Right atrium auricular region (tissue), 2 donors: ENCODE results near the gene AHNAK2. TPM values are rescaled to one million over a fixed set of nuclear protein-coding genes. Genes with fewer than 3 reads are reported as not detected.

Experiments used
- DNase-seq: peaks from one replicate; pipeline ENCODE4 v3.0.0-alpha.2; 2019; ENCODE audit warnings: low spot score
- H3K27ac ChIP-seq, 2 donors: fragments of 200-600 bp; sonication (generic); 1 replicate in 1 of 2; 2 replicates in 1 of 2; pipeline ENCODE4 v1.5.1; 2016 to 2019
- H3K27me3 ChIP-seq, 2 donors: fragments of 200-600 bp; sonication (generic); one replicate each; pipeline versions ENCODE4 v1.5.1 to v1.6.0; 2017 to 2019
- H3K36me3 ChIP-seq: fragments of 200-600 bp; sonication (generic); one replicate; pipeline ENCODE4 v1.5.1; 2016
- H3K4me1 ChIP-seq, 2 donors: fragments of 200-600 bp; sonication (generic); one replicate each; pipeline versions ENCODE4 v1.5.1 to v1.6.0; 2017 to 2019
- H3K4me3 ChIP-seq, 2 donors: fragments of 200-600 bp; sonication (generic); 1 replicate in 1 of 2; 2 replicates in 1 of 2; pipeline ENCODE4 v1.5.1; 2017 to 2019; ENCODE audit warnings: mild to moderate bottlenecking in 1 of 2, moderate library complexity in 1 of 2
- H3K9me3 ChIP-seq, 2 donors: fragments of 200-600 bp; sonication (generic); one replicate each; pipeline ENCODE4 v1.5.1; 2019
- CTCF ChIP-seq, 2 donors: fragments of 200-600 bp; sonication (generic); IDR thresholded peaks; one replicate each; pipeline ENCODE4 v1.5.1; 2019; ENCODE audit warnings: antibody characterized with exemption in 2 of 2
- total RNA-seq, 2 donors: library from RNA; depleted of rRNA; stranded (reverse); fragments of >200 nt; gene quantifications; one replicate each; pipeline ENCODE4 v1.1.0, GENCODE V29; 2016

The AHNAK2 gene
- total RNA-seq, 2 donors from 2014 or later, result 5.7 to 11.8 TPM

- no peak for TF ChIP-seq CTCF (IDR thresholded peaks at IDR 0.05)
- no peak for DNase-seq
- H3K27ac ChIP-seq, result no peak overlapping the region
- no peaks in the 10 kb centered on the region for H3K36me3 ChIP-seq
- H3K9me3 ChIP-seq, result no peaks in the 10 kb centered on the region
- peaks cover 0 to 48% of the 10 kb centered on the region in 2 donors for H3K4me1 ChIP-seq
- H3K27me3 ChIP-seq, result no peaks in the 10 kb centered on the region
- no peak overlapping the region for H3K4me3 ChIP-seq
Observed at GRCh38 chr14:104981699-104982541, 3.7 kb upstream of the AHNAK2 start.

GRCh38 chr14:104980611-104981531 is 2.7 kb upstream of the AHNAK2 start:
- H3K9me3 ChIP-seq, result no peaks in the 10 kb centered on the region
- no peak overlapping the region for H3K27ac ChIP-seq
- no peak overlapping the region for H3K4me3 ChIP-seq
- H3K36me3 ChIP-seq, result no peaks in the 10 kb centered on the region
- H3K27me3 ChIP-seq, result no peaks in the 10 kb centered on the region
- H3K4me1 ChIP-seq, result peaks cover 0 to 48% of the 10 kb centered on the region in 2 donors
- DNase-seq, result no peak
- no peak for TF ChIP-seq CTCF (IDR thresholded peaks at IDR 0.05)

GRCh38 chr14:104979758-104980610 is 1.8 kb upstream of the AHNAK2 start:
- Histone ChIP-seq H3K27me3 (no peaks in the 10 kb centered on the region), H3K9me3 (no peaks in the 10 kb centered on the region), H3K36me3 (no peaks in the 10 kb centered on the region), H3K4me3 (no peak overlapping the region), H3K4me1 (peaks cover 0 to 54% of the 10 kb centered on the region in 2 donors), H3K27ac (peak overlapping the region in 1 of 2 donors; percentile 8)
- DNase-seq, result no peak
- no peak for TF ChIP-seq CTCF (IDR thresholded peaks at IDR 0.05)

GRCh38 chr14:104978746-104979691 is 845 bp upstream of the AHNAK2 start:
- Histone ChIP-seq H3K36me3 (no peaks in the 10 kb centered on the region), H3K4me1 (peaks cover 0 to 61% of the 10 kb centered on the region in 2 donors), H3K27me3 (no peaks in the 10 kb centered on the region), H3K9me3 (no peaks in the 10 kb centered on the region), H3K27ac (no peak overlapping the region), H3K4me3 (peak overlapping the region; percentile 29 to 58)
- no peak for DNase-seq
- no peak for TF ChIP-seq CTCF (IDR thresholded peaks at IDR 0.05)
